AG04449 (cell line): ENCODE results near the gene FBXW11.

Experiments
- CTCF ChIA-PET: fragments of 350-600 bp; formaldehyde crosslinking; extraction: SDS; loops from one replicate; lab custom pipeline; 2021; ENCODE audit warnings: antibody characterized with exemption; lab: Yijun Ruan, JAX
- POLR2A ChIA-PET: fragments of 400-600, 350-600 bp; formaldehyde crosslinking; extraction: SDS; loops from one replicate; lab custom pipeline; 2020; ENCODE audit warnings: antibody characterized with exemption, inconsistent platforms; lab: Yijun Ruan, JAX
- DNase-seq: peaks from one replicate; pipeline ENCODE4 v3.0.0-alpha.2; 2010; ENCODE audit warnings: low read depth, low spot score
- H3K4me3 ChIP-seq: 2 replicates; pipeline ENCODE4 v1.5.1; 2011; ENCODE audit warnings: low read depth, mild to moderate bottlenecking, control low read depth, low read length
- TF ChIP-seq, protein P1 (sequence below): IDR thresholded peaks from one replicate; pipeline ENCODE4 v1.5.1; 2011; ENCODE audit warnings: mild to moderate bottlenecking, moderate library complexity, low read length, control low read depth, inconsistent platforms; ENCODE audit not compliant: insufficient read depth; ENCODE audit errors: missing control alignments

FBXW11 gene

DNA sequence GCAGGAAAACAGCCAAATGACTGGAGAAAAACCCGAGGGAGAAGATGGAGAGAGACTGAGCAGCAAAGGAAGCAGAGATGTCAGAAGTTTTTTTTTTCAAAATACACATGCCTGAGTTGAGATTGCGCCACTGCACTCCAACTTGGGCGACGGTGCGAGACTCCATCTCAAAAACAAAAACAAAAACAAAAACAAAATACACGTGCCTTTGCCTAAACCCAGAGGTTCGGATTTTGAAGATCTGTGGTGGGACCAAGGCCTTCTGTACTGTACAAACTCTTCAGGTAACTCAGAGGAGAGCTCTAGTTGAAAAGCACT is 38.8 kb upstream of the FBXW11 start:
- ChIA-PET POLR2A (no interaction called here), CTCF (interaction anchor here (1.0 to 9.8 kb wide), 4 partner anchors 9 to 325 kb away, joined by 3 to 184 read pairs (median 10); no protein-coding TSS in a partner anchor)
- H3K4me3 ChIP-seq, result no peak overlapping the region
- DNase-seq, result no peak
- TF ChIP-seq, protein P1, sequence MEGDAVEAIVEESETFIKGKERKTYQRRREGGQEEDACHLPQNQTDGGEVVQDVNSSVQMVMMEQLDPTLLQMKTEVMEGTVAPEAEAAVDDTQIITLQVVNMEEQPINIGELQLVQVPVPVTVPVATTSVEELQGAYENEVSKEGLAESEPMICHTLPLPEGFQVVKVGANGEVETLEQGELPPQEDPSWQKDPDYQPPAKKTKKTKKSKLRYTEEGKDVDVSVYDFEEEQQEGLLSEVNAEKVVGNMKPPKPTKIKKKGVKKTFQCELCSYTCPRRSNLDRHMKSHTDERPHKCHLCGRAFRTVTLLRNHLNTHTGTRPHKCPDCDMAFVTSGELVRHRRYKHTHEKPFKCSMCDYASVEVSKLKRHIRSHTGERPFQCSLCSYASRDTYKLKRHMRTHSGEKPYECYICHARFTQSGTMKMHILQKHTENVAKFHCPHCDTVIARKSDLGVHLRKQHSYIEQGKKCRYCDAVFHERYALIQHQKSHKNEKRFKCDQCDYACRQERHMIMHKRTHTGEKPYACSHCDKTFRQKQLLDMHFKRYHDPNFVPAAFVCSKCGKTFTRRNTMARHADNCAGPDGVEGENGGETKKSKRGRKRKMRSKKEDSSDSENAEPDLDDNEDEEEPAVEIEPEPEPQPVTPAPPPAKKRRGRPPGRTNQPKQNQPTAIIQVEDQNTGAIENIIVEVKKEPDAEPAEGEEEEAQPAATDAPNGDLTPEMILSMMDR, result no peak

DNA sequence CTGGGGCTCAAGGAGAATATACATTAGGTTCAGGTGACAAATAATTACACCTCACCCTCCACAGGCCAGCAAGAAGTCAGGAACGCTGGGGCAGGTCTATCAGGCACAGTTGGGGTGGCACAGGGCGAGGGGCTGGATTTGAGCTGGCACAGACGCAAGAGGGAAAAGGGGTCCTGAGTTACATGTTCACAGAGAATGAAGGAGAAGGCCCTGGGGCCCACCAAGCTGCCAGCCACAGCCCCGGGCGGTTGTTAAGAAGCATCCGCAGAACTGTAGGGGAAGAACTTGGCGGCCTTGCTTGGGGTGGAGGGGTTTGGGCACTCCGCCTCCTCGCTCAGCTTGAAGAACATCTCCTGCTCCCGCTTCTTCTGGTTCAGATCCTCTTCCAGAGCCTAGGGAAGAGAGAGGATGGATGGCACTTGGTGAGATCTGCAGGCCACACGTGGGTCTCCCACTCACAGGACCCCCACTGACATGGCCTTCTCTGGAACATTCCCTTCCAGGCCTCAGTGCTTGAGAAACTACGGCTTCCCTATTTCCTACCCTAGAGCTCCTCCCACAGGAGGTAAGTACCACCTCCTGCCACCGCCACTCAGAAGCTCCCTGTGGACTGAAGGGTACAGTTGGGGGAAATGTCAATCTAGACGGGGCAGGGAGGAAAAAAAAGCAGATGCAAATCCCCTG is 38.3 kb upstream of the FBXW11 start:
- CTCF ChIA-PET, result interaction anchor here (0.8 to 9.8 kb wide), 5 partner anchors 10 to 326 kb away, joined by 3 to 184 read pairs (median 4); no protein-coding TSS in a partner anchor
- no peak for DNase-seq
- H3K4me3 ChIP-seq, result no peak overlapping the region
- TF ChIP-seq, protein P1, result no peak
- POLR2A ChIA-PET, result no interaction called here

DNA sequence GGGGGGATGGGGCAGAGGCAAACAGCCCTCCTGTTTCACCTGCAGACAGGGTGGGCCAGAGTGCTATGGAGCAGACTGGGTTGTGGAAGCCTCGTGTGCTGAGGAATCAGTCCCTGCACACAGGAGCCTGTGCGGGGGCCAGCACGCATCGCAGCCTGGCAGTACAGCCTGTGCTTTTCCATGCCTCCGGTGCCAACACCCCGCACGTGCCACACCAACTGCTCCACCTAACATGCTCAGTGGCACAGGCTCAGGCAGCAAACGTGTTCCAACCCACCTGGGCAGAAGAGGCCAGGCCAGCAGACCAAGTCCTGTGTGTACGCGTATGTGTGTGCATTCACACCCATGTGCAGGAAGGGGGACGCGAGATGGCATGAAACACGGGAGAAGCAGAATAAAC is 37.4 kb upstream of the FBXW11 start:
- TF ChIP-seq, protein P1, result no peak
- H3K4me3 ChIP-seq, result no peak overlapping the region
- ChIA-PET POLR2A (no interaction called here), CTCF (interaction anchor here (0.8 to 9.8 kb wide), 4 partner anchors 12 to 624 kb away, joined by 4 to 184 read pairs (median 6); partner anchors contain the start of gene FGF18)
- no peak for DNase-seq

DNA sequence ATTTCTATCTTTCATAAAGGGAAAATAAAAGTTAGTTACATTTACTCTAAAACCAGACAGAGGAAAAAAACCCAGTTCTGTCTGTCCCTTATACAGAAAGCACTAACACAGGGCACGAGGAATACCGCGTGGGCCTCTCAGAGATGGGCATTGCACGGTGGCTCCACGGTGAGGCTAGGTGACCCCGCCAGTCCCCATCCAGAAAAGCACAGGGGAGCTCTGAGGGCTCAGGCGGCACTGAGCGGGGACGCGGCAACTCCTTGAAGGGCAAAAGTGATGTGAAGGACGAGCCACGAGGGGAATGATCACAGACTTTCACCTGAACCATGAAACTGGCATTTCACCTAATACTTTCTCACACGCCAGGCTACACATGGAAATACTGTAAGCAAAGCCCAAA is 35.7 kb upstream of the FBXW11 start:
- DNase-seq, result no peak
- no peak overlapping the region for H3K4me3 ChIP-seq
- POLR2A ChIA-PET, result no interaction called here
- TF ChIP-seq, protein P1, result no peak
- CTCF ChIA-PET, result interaction anchor here (0.9 to 9.8 kb wide), 8 partner anchors 18 to 623 kb away, joined by 3 to 184 read pairs (median 4); partner anchors contain the start of genes FBXW11, FGF18 and STK10

DNA sequence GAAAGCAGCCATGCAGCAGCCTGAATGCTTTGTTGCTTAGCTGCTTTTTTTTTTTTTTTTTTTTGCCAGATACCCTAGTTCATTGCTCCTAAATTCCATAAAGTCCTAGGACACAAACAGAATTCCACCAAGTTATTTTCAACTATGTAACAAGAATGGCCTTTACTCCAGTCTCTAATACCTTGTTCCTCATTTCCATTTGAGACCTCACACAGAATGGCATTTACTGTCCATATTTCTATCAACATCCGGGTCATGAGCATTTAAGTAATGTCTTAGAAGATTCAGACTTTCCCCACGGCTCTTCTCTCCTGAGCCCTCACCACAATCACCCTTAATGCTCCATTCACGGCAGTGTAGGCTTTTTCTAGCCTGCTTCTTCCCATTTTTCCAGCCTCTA is 31.7 kb upstream of the FBXW11 start:
- H3K4me3 ChIP-seq, result no peak overlapping the region
- ChIA-PET POLR2A (no interaction called here), CTCF (interaction anchor here (1.0 to 4.6 kb wide), 2 partner anchors 126 to 131 kb away, joined by 3 to 42 read pairs; no protein-coding TSS in a partner anchor)
- DNase-seq, result no peak
- TF ChIP-seq, protein P1, result no peak

DNA sequence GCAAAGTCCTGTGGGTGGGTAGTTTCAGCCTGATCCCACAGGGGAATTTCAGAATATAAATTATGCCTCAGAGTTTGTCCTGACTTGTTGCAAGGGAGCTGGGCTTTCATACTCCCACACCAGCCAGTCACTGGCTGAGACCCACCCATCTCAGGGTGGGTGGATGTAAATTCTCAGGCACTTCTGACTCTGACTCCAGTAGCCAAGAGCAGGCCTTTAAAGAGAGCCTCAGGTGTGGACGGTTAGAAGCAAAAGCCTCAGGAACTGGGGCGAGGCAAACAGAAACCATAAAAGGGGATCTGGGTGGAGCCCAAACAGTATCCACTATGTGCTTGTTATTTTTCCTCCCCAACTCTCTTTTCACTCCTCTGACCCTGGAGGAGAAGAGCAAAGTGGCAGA is 28.6 kb upstream of the FBXW11 start:
- ChIA-PET POLR2A (interaction anchor here (1.6 kb wide), 1 partner anchor 28 kb away, joined by 5 read pairs; the partner anchor contains the start of gene FBXW11), CTCF (interaction anchor here (1.4 to 4.6 kb wide), 2 partner anchors 29 to 123 kb away, joined by 3 to 42 read pairs; partner anchors contain the start of gene FBXW11)
- no peak overlapping the region for H3K4me3 ChIP-seq
- no peak for DNase-seq
- TF ChIP-seq, protein P1, result no peak
